ENCODE measurements around the gene ADGRV1.
"Not testable (repeated sequence)": the region's sequence is repeated elsewhere in the genome, so short reads cannot be mapped to it uniquely, and the experiment has no call there.

ADGRV1 gene

GRCh38 chr5:90581956-90582355, 23.4 kb downstream of the ADGRV1 start:
- TF ChIP-seq JUND (IDR thresholded peaks at IDR 0.05; ENCODE audit: low read depth), result no peak
- in situ Hi-C loops (cut with HindIII; ENCODE audit: low pct_unique_long_range_greater_than_20kb, low sequenced_read_pairs), result no loop called here
- DNase-seq (ENCODE audit: low read depth in 1 of 2, low spot score in 1 of 2), result no peak

- in situ Hi-C loops (cut with HindIII; ENCODE audit: low pct_unique_long_range_greater_than_20kb, low sequenced_read_pairs), result no loop called here
- DNase-seq (ENCODE audit: low read depth in 1 of 2, low spot score in 1 of 2), result no peak
- TF ChIP-seq JUND (IDR thresholded peaks at IDR 0.05; ENCODE audit: low read depth), result no peak
These were observed 26.9 kb downstream of the ADGRV1 start for GRCh38 chr5:90585337-90585986.

GRCh38 chr5:90586469-90586868, 27.9 kb downstream of the ADGRV1 start:
- no peak for TF ChIP-seq JUND (IDR thresholded peaks at IDR 0.05; ENCODE audit: low read depth)
- DNase-seq (ENCODE audit: low read depth in 1 of 2, low spot score in 1 of 2), result no peak
- in situ Hi-C loops (cut with HindIII; ENCODE audit: low pct_unique_long_range_greater_than_20kb, low sequenced_read_pairs), result no loop called here

GRCh38 chr5:90590170-90590569, 31.6 kb downstream of the ADGRV1 start:
- in situ Hi-C loops (cut with HindIII; ENCODE audit: low pct_unique_long_range_greater_than_20kb, low sequenced_read_pairs), result no loop called here
- DNase-seq (ENCODE audit: low read depth in 1 of 2, low spot score in 1 of 2), result no peak
- no peak for TF ChIP-seq JUND (IDR thresholded peaks at IDR 0.05; ENCODE audit: low read depth)

GRCh38 chr5:90593083-90593482, 34.5 kb downstream of the ADGRV1 start:
- DNase-seq (ENCODE audit: low read depth in 1 of 2, low spot score in 1 of 2); in situ Hi-C loops (cut with HindIII; ENCODE audit: low pct_unique_long_range_greater_than_20kb, low sequenced_read_pairs): not testable (repeated sequence)

- in situ Hi-C loops (cut with HindIII; ENCODE audit: low pct_unique_long_range_greater_than_20kb, low sequenced_read_pairs); DNase-seq (ENCODE audit: low read depth in 1 of 2, low spot score in 1 of 2): not testable (repeated sequence)
These were observed 37.2 kb downstream of the ADGRV1 start for GRCh38 chr5:90595766-90596165.

GRCh38 chr5:90598293-90598692, 39.7 kb downstream of the ADGRV1 start:
- no peak for DNase-seq (ENCODE audit: low read depth in 1 of 2, low spot score in 1 of 2)
- TF ChIP-seq JUND (IDR thresholded peaks at IDR 0.05; ENCODE audit: low read depth), result no peak
- in situ Hi-C loops (cut with HindIII; ENCODE audit: low pct_unique_long_range_greater_than_20kb, low sequenced_read_pairs), result no loop called here

GRCh38 chr5:90600307-90600706, 41.7 kb downstream of the ADGRV1 start:
- in situ Hi-C loops (cut with HindIII; ENCODE audit: low pct_unique_long_range_greater_than_20kb, low sequenced_read_pairs); DNase-seq (ENCODE audit: low read depth in 1 of 2, low spot score in 1 of 2): not testable (repeated sequence)

GRCh38 chr5:90601468-90601867, 42.9 kb downstream of the ADGRV1 start:
- TF ChIP-seq JUND (IDR thresholded peaks at IDR 0.05; ENCODE audit: low read depth), result no peak
- in situ Hi-C loops (cut with HindIII; ENCODE audit: low pct_unique_long_range_greater_than_20kb, low sequenced_read_pairs), result no loop called here
- no peak for DNase-seq (ENCODE audit: low read depth in 1 of 2, low spot score in 1 of 2)

GRCh38 chr5:90602681-90603080, 44.1 kb downstream of the ADGRV1 start:
- in situ Hi-C loops (cut with HindIII; ENCODE audit: low pct_unique_long_range_greater_than_20kb, low sequenced_read_pairs), result no loop called here
- DNase-seq (ENCODE audit: low read depth in 1 of 2, low spot score in 1 of 2), result no peak

GRCh38 chr5:90606539-90606938, 47.9 kb downstream of the ADGRV1 start:
- in situ Hi-C loops (cut with HindIII; ENCODE audit: low pct_unique_long_range_greater_than_20kb, low sequenced_read_pairs), result no loop called here
- TF ChIP-seq JUND (IDR thresholded peaks at IDR 0.05; ENCODE audit: low read depth), result no peak
- peak in 1 of 2 experiments; percentile 12 for DNase-seq (ENCODE audit: low read depth in 1 of 2, low spot score in 1 of 2)

More at GRCh38 chr5:90602681-90603080, 44.1 kb downstream of the ADGRV1 start:
- no peak for TF ChIP-seq JUND (IDR thresholded peaks at IDR 0.05; ENCODE audit: low read depth)

GRCh38 chr5:90612919-90613318, 54.3 kb downstream of the ADGRV1 start:
- no peak for DNase-seq (ENCODE audit: low read depth in 1 of 2, low spot score in 1 of 2)
- no peak for TF ChIP-seq JUND (IDR thresholded peaks at IDR 0.05; ENCODE audit: low read depth)
- in situ Hi-C loops (cut with HindIII; ENCODE audit: low pct_unique_long_range_greater_than_20kb, low sequenced_read_pairs), result no loop called here

GRCh38 chr5:90613459-90613858, 54.9 kb downstream of the ADGRV1 start:
- no peak for DNase-seq (ENCODE audit: low read depth in 1 of 2, low spot score in 1 of 2)
- in situ Hi-C loops (cut with HindIII; ENCODE audit: low pct_unique_long_range_greater_than_20kb, low sequenced_read_pairs), result no loop called here
- no peak for TF ChIP-seq JUND (IDR thresholded peaks at IDR 0.05; ENCODE audit: low read depth)

- in situ Hi-C loops (cut with HindIII; ENCODE audit: low pct_unique_long_range_greater_than_20kb, low sequenced_read_pairs), result no loop called here
- DNase-seq (ENCODE audit: low read depth in 1 of 2, low spot score in 1 of 2), result no peak
- TF ChIP-seq JUND (IDR thresholded peaks at IDR 0.05; ENCODE audit: low read depth), result no peak
These were observed 55.4 kb downstream of the ADGRV1 start for GRCh38 chr5:90613918-90614504.
